CMK (cell line): ENCODE measurements around the gene CLDND1.

Source experiments
- DNase-seq: peaks from one replicate; pipeline ENCODE4 v3.0.0-alpha.2; 2010; ENCODE audit warnings: low read depth

CLDND1 gene

DNA sequence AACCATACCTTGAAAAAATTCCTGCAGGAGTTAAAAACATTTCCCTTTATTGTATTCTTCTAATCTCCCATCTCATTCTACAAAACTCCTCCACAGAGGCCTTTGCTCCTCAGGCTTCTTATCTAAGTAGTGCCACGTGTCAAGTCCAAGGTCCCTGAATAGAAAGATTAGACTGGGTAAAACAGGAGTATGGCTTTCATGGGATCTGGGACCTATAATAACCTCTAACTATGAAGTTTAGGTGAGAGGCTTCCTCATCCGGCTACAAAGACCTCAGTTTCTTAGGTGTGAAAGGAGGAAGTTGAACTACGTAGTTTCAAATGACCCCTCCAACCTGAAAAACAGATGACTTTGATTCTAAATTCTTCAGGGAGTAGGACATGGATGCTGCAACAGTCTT, 29.1 kb upstream of the CLDND1 start:
- no peak for DNase-seq

GRCh38 chr3:98551236-98551635, 28.5 kb upstream of the CLDND1 start:
- DNase-seq, result no peak

- DNase-seq, result no peak
These were observed 28.1 kb upstream of the CLDND1 start for GRCh38 chr3:98550833-98551232.

DNA sequence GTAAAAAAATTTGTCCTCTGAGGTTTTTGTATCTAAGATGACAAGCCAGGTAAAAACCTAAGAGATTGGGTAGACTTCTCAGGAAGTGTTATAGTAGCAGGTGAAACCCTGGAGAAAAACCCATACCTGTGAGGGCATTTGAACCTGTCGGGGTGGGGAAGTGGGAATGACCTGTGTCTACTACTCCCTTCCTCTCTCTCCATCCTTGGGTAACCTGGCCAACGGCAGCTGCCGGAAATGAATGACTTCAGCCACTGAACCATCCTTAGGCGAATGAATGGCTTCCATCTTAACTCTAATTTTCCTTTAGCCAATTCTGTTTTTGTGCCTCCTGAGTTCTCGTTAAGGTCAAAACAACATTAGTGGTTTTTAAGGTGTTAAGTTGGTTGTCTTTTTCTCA, 25.8 kb upstream of the CLDND1 start:
- no peak for DNase-seq

GRCh38 chr3:98545940-98546339, 23.2 kb upstream of the CLDND1 start:
- DNase-seq, result no peak

DNA sequence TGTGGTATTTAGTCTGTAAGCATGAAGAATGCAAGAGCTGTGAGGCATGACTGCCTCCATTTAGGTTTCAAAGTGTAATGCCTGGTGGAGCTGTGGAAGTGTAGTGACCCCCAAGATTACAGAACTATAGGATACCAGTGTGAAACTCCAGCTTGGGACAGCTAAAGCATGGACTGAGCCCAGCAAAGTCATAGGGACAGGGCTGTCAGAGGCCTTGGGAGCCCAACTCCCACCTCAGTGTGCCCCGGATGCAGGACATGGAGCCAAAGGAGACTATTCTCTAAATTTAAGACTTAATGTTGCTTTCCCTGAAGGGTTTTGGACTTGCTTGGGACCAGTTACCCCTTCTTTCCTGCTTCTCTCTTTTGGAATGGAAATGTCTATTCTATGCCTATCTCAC, 19.9 kb upstream of the CLDND1 start:
- DNase-seq, result no peak

GRCh38 chr3:98541695-98542094, 19.0 kb upstream of the CLDND1 start:
- no peak for DNase-seq

- DNase-seq, result no peak
These were observed 17.6 kb upstream of the CLDND1 start for GRCh38 chr3:98540346-98540745.

GRCh38 chr3:98536456-98537017, 13.8 kb upstream of the CLDND1 start:
- no peak for DNase-seq

GRCh38 chr3:98534734-98535133, 12.0 kb upstream of the CLDND1 start:
- DNase-seq, result no peak

- DNase-seq, result no peak
These were observed 11.5 kb upstream of the CLDND1 start for GRCh38 chr3:98534168-98534567.

DNA sequence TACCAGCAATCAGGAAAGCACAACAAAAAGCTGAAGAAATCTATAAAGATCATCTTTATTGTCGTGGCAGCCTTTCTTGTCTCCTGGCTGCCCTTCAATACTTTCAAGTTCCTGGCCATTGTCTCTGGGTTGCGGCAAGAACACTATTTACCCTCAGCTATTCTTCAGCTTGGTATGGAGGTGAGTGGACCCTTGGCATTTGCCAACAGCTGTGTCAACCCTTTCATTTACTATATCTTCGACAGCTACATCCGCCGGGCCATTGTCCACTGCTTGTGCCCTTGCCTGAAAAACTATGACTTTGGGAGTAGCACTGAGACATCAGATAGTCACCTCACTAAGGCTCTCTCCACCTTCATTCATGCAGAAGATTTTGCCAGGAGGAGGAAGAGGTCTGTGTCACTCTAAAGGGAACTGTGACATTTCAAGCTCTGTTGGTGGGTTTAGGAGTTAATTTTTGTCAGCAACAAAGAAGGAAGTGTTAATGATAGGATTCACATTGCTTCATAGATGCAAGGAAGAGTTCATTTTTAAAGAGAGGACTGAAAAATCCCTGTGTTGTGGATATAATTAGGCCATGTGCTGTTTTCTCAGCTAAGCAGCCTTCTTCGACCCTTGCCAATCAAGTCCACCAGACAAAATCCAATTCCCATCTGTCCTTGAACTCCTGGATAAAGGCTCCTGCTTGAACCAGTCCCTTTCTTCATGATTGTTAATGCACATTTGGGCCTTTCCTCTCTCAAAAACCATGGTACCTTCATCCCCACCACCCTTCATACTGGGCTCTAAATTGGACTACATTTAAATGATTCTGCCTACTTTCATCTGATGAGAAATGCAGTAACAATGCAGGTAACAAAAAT, 10.2 kb upstream of the CLDND1 start:
- DNase-seq, result no peak

DNA sequence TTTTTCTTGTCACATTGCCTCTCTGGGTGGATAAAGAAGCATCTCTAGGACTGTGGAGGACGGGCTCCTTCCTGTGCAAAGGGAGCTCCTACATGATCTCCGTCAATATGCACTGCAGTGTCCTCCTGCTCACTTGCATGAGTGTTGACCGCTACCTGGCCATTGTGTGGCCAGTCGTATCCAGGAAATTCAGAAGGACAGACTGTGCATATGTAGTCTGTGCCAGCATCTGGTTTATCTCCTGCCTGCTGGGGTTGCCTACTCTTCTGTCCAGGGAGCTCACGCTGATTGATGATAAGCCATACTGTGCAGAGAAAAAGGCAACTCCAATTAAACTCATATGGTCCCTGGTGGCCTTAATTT, 9.6 kb upstream of the CLDND1 start:
- DNase-seq, result no peak

GRCh38 chr3:98531622-98532274, 9.0 kb upstream of the CLDND1 start, which contains the start of gene GPR15:
TSS of gene GPR15 (plus strand) at chr3:98531978. CDS start at chr3:98532034, 56 bp downstream.
- DNase-seq, result no peak

GRCh38 chr3:98530676-98531075, 8.0 kb upstream of the CLDND1 start:
- DNase-seq, result no peak

- DNase-seq, result no peak
These were observed 7.3 kb upstream of the CLDND1 start for GRCh38 chr3:98529856-98530459.

- no peak for DNase-seq
These were observed 6.0 kb upstream of the CLDND1 start for GRCh38 chr3:98528474-98529346.

- no peak for DNase-seq
These were observed 2.8 kb upstream of the CLDND1 start for GRCh38 chr3:98525494-98525893.

- no peak for DNase-seq
These were observed 682 bp downstream of the CLDND1 start for GRCh38 chr3:98521897-98522543.

DNA sequence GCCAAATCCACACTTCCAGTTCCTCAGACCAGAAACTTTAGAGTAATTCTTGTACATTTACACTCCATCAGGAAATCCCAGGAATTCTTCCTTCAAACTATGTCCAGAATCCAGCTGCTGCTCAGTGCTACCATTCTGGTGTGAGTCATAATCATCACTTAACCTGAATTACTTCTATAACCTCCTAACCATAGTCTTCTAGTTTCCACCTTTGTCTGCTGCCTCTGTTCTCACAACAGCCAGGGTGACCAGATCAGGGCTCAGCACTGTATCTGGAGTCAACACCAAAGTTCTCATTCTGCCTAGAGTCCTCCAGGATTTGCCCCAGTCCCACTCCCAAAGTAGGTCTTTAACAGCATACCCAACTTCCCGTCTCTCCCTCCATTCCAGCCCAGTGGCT, 3.4 kb downstream of the CLDND1 start:
- DNase-seq, result no peak

DNA sequence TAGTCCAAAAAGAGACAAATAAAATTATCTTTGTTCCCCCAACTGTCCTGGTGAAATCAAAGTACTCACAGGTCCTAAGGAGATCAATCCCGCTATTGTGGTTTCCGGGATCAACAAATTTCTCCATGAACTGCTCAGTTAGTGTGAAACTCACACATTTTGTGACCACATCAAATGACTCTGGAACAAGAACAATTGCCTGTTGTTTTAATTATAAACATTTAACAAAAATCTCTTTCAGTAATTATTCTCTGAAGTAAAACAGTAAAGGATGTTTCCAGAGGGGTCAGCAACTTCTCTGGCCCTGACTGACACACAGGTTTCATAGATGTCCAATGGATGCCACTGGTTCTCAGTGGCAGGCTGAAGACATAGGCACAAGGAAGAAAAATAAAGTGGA, 3.9 kb downstream of the CLDND1 start:
- DNase-seq, result no peak
